Thyroid gland (tissue), 4 donors: ENCODE data around the gene AAMDC.

Source experiments
- POLR2A ChIP-seq, 2 donors: fragments of 450-650 bp; IDR thresholded peaks; one replicate each; pipeline ENCODE4 v1.6.1; 2017; ENCODE audit warnings: antibody characterized with exemption in 2 of 2, mild to moderate bottlenecking in 2 of 2, moderate library complexity in 1 of 2
- TF ChIP-seq, protein P1 (sequence below), 6 experiments: fragments of 200-600 bp in 3 of 6; fragments of 450-650 bp in 3 of 6; sonication (generic) in 3 of 6; IDR thresholded peaks; one replicate each; pipeline ENCODE4 v1.5.1; 2016 to 2019; ENCODE audit warnings: antibody characterized with exemption in 6 of 6, mild to moderate bottlenecking in 2 of 6, inconsistent platforms in 1 of 6, moderate library complexity in 1 of 6

DNA sequence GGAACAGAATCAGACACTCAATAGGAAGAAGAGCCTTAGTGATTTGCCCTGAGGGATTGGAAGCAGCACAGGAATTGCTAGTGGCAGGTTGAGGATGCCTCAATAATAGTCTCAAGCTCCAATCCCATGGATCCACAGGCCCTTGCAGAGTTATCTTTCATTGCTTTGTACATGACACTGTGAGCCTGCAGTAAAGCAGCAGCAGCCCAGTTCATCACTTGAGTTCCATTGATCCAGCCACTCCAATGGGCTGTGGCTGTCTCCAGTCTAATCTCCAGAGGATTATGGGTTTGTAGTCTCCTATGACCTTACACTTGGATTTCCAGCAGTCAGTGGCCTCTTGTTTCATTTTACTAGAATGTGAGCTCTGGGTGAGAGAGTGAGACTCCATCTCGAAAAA is 45.4 kb downstream of the AAMDC start:
- TF ChIP-seq, protein P1, sequence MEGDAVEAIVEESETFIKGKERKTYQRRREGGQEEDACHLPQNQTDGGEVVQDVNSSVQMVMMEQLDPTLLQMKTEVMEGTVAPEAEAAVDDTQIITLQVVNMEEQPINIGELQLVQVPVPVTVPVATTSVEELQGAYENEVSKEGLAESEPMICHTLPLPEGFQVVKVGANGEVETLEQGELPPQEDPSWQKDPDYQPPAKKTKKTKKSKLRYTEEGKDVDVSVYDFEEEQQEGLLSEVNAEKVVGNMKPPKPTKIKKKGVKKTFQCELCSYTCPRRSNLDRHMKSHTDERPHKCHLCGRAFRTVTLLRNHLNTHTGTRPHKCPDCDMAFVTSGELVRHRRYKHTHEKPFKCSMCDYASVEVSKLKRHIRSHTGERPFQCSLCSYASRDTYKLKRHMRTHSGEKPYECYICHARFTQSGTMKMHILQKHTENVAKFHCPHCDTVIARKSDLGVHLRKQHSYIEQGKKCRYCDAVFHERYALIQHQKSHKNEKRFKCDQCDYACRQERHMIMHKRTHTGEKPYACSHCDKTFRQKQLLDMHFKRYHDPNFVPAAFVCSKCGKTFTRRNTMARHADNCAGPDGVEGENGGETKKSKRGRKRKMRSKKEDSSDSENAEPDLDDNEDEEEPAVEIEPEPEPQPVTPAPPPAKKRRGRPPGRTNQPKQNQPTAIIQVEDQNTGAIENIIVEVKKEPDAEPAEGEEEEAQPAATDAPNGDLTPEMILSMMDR (IDR thresholded peaks at IDR 0.05) = no peak
- TF ChIP-seq POLR2A (IDR thresholded peaks at IDR 0.05) = no peak
